Activated CD4-positive, alpha-beta T cell treated with anti-CD3 and anti-CD28 coated beads, Interleukin-2, amount 50 U/mL, for 4 hours (primary cell): ENCODE measurements around the gene DLG4.
A peak's percentile ranks its signal among the peaks of the same experiment; 100 is the strongest.
"Not testable (repeated sequence)": the region's sequence is repeated elsewhere in the genome, so short reads cannot be mapped to it uniquely, and the experiment has no call there.

Experiments
- DNase-seq, 2 experiments: peaks; one replicate each; pipeline ENCODE4 v3.0.0-alpha.2; 2020

DLG4 gene

DNA sequence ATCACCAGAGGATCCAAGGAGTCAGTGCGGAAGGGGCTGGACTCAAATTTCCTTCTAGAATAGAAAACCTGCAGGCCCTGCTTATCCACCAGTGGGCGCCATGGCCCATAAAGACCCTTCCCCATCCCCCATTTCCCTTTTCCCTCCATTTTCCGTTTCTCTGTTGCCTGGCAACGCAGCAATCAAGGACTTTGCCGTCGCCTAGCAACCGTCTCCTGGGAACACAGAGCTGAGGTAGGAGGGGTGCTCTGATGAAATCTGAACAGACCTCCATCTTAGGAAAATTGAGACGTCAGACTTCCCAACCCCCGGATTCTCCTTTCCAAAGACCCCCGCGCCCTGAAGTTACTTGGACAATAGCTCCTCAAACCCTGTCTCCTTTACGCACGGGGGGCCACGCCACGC is 5.7 kb downstream of the DLG4 start:
- no peak for DNase-seq

DNA sequence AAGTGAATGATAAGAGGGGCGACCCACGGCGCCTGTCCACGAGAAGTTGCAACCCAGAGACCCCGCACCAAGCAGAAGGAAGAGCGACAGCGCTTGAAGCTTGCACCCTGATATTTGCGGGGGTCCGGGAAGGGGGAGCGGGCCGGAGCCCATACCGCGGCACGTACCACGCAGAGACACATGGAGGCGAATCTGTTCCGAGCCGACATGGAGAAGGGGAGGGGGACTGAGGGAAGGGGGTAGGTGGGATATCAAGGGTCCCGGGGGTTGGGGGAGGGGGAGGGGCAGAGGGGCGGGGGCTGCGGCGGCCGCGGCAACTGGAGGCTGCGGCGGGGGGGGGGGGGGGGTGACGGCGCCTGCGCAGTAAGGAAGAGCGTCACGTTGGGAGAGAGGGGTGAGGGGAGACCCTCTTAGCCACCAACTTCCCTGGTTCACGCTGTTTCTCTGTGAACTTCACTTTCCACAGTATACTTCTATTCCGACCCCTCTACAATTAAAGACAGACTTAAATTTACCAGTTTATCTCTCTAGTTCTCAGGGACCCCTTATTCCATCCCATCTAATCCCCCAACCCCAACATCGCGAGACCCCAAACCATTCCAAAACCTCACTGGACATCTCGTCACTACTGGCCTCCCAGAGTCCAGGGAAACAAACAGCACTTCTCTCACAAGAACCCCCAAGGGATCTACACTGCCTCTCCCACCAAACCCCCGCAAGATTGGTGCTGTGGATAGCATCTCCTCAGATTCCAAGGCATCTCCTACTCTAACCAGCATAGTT is 8.0 kb downstream of the DLG4 start:
- no peak for DNase-seq

DNA sequence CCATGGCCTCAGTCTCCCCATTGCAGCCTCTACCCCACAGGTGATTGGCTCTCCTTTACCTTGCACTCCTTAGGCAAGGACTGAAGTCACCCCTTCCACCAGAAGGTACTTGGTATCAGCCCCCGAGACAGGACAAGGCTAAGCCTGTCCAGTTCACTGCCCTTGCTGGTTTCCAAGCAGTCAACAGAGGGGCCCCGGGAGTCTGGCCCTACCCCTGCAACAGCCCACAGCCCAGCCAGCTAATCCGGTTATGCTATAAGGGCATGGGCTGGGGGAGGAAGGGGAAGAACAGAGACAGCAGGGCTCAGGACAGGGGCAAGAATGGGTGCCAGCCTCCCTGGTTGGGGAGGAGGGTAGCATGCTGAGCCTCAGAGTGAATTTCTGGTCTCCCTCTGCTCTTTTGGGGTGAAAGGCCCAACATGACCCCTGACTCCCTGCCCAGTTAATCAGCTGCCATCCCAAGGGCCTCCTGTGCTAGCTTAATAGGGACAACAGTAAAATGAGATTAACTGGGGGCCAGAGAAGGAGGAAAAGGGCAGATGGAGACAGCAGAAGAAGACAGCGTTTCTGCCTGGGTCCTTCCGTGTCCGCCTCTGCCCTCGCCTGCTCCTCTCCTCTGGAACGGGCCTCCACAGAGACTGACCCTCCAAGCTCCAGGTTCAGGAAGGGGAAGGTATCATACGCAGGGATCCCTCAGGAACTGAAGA is 10.7 kb downstream of the DLG4 start:
- DNase-seq: no peak

DNA sequence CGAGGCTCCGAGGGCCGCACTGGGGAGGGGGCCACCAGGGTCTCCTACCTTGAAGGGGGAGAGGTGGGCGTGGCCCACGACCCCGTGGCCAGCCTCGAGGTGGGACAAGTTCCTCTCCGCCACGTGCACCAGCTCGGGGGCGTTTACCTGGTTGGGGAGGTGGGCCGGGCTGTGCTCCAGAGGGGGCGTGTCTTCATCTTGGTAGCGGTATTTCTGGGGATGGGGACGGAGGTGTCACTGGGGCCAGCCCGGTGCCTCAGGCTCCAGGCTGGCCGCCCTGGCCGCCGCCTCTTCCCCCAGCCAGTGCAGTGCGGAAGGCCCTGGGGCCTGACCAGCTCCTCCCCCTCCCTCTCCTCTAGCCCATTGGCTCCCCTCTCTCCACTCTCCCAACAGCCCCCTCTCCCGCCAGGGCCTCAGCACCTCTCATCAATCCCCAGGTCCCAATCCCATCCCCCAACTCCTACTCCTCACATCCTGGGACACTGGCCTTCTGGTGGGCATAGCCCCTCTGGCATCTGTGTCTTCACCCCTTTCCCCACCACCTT is 11.5 kb downstream of the DLG4 start:
- DNase-seq: no peak

DNA sequence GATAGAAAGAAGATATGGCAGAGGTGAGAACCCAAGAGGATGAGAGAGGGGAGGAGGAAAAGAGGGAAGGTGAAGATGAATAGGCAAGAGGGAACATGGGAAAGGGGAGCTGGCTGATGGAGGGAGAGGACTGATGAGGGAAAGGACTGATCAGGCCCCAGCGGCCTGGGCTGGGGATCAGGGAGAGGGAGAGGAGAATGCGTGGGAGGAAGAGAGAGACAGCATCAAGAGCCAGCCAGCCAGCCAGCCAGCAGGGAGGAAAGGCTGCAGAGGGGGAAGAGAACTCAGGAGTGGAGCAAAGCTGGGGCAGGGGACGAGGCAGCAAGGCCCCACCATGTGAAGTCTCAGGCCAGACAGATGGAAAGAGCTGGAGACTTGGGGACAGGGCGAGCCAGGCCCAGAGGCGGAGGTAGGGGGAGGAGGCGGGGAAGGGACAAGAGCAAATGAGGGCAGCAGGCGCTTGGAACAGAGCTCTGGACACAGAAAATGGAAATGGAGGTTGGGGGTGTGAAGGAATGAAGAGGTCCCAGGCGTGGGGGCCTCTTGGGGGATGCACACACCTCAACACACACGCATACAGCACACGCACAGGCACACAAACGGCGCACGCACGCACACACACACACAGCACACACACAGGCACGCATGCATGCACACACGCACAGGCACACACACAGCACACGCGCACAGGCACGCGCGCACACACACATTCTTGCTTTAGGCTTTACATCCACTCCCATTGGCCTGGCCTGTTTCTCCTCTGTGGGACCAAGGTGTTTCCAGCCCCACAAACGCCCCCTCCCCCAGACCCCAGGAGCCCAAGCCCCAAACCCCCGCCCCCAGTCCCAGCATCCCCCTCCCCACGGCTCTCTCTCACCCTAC is 12.3 kb downstream of the DLG4 start:
- DNase-seq: no peak

DNA sequence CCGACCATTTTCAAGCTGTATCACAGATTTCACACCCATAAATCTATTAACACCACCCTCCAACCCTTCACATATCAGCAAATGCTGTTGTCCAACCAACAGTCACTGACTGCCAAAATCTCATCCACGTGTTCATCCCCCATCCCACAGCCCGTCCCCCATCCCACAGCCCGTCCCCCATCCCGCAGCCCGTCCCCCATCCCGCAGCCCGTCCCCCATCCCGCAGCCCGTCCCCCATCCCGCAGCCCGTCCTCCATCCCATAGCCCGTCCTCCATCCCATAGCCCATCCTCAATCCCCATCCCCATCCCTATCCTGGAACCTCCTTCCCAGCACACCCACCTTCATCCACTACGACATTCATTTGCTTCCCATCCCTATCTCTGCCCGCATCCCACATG is 14.1 kb downstream of the DLG4 start:
- no peak for DNase-seq

DNA sequence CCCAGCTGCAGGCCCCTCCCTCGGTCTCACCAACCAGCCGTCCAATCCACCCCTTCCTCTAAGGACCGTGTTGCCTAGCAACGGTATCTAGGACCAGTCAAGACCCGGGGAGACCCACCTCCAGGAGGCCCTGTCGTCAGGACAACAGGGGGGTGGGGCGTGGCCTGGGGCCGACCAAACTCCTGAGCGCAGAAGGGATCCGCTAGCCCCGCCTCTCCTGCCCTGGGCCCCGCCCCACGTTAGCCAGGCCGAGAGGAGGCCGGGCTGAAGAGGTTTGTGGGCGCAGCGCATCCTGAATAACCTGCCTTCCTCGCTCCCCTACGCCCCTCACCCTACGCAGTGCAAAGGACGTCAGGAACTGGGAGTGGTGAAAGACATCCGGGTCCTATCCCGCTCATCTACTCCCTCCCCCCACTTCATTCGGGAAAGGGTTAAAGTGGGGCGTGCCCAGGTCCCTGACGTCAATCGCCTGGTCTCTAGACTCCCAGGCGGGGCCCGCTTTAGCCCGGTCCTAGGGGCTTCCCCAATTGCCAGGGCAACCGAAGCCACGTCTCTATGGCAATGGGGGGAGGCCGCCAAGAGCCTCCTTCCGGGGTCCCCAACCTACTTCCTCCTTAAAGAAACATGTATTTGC is 14.7 kb downstream of the DLG4 start:
- DNase-seq: peak; percentile 90 to 92

DNA sequence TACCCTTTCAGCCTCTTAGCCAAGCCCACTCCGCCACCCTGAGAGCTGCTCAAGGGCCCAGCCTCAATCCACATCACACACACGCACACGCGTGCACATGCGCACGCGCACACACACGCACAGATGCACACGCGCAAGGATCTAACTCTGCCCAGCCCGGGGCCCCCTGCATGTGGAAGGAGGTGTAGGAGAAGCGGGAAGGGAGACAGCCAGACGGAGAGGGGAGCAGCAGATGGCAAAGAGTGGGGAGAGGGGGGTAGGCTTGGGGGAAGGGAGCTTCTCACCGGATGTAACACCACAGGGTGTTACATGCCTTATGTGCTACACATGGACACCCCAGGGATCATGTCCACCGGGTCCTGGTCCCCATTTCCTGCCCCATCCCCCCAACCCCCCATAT is 15.3 kb downstream of the DLG4 start:
- DNase-seq: no peak

DNA sequence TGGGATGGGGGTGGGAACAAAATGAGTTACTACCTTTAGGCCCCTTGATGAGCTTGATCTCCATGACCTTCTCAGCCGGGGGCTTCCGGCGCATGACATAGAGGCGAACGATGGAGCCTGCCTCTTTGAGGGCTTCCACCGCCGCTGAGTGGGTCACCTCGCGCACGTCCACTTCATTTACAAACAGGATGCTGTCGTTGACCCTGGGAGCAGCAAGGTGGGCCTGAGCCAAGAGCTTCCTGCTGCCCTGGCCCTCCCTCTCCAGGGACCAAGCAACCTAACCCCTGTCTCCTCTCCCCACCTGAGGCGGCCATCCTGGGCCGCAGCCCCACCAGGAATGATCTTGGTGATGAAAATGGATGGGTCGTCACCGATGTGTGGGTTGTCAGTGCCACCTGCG is 16.2 kb downstream of the DLG4 start:
- DNase-seq: no peak

DNA sequence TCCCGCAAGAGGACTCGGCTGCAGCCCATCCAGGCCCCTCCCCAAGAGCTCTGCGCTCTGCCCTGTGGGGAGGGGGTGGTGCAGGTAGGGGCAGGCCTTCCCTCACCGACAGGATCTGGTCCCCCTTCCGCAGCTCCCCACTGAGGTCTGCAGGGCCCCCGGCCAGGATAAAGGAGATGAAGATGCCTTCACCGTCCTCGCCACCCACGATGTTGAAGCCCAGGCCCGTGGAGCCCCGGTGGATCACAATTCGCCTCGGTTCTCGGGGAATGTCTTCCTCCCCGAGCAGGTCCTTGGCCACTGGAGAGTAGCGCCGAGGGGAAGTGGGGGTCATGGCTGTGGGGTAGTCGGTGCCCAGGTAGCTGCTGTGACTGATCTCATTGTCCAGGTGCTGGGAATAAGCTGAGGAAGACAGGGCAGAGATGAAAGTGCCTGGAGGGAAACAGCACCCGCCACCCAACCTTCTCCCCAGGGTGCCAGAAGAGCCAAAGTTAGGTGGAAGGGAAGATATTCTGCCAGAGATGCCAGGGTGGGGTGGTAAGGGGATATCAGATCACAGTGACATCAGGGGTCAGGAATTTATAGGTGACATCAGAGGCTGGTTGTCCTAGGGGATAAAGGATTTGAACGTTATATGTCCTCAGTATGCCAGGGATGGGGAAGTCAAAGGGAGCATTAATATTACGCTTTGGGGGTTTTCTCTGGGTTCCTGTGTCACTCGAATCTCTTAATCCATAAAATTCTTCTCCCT is 22.8 kb downstream of the DLG4 start:
- no peak for DNase-seq

DNA sequence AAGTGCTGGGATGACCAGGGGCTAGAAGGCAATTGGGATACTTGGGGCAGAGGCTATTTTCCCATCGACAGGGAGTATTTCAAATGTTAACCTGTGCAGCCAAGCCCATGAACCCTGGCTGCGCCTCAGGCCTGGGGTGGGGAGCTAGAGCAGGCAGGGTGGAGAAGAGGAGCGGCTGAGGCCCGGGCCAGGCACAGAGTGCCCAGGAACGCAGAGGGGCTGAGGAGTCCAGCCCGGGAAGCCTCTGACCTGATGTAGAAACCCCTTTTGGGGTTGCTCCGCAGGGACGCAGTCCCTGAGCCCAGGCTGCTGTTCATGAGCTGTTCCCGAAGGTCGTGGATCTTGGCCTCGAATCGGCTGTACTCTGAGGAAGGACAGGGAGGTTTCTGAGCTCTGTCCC is 23.7 kb downstream of the DLG4 start:
- DNase-seq: no peak

DNA sequence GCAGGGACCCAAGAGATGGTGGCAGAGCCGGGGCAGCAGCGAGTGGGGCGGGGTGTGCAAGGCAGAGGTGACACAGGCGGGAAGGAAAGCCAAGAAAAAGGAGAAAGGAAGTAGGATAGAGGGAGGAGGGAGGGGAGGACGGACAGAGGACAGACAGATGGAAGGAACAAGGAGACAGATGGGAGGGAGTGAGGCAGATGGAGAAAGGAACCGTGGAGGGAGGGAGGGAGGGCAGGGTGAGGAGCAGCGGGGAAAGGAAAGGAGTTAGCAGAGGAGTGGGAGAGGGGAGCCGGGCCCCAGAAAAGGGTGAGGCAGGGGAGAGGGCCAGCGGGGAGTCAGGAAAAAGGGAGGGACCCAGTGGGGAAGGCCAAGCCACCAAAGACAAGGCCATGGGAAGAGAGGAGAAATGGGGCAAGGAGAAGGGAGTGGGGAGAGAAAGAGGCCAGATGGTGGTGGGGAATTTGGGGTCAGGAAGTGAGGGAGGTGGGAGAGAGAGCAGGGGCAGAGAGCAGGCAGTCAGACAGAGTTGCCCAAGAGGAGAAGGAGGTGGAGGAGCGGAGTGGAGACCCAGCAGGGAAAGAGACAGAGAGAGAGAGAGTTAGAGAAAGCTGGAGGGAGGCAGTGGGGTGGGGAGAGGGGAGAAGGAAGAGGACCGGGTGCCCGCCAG is 27.2 kb downstream of the DLG4 start:
- DNase-seq: no peak

DNA sequence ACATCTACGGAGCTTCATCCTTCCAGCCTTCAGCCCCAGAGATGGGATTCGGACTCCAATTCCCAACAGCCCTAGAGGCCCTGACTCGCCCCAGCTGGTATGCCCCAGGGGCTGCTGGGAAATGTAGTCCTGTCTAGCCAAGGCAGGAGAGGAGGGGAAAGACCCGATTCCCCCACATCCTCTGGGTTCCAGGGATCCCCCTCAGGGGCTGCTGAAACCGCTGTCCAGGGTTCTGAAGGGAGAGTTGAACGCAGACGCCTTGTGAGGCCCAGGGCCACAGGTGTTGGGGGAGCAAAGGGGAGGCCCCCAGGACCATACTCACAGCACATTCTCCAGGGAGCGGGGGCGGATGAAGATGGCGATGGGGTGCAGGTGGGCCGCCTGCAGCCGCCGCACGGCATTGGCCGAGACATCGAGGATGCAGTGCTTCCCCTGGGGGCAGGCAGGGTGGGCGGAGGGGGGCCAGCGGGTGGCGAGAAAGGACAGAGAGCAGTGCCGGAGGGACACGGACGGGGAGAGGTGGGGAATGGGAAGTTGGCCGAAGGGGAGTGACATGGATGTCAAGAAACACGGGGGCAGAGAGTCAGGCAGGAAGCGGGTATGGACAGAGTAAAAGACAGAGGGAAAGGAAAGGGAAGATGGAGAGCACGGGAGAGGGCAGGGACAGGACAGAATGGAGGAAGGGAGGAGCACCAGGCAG is 27.9 kb downstream of the DLG4 start:
- peak in 1 of 2 experiments; percentile 18 for DNase-seq

DNA sequence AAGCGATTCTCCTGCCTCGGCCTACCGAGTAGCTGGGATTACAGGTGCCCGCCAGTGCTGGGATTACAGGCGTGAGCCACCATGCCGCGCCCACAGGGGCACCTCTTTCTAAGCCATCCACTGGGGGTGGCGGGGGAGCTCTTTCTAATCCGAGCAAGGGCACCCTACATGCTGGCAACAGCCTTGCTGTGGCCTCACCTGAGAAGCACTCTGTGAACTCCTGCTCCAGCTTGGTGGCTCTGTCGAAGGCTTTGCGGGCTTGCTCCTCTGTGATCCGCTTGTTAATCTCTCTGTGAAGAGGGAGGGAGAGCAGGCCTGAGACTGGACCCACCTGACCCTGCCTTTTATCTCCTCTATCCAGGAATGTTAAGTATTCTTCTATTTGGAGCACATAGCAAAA is 28.6 kb downstream of the DLG4 start:
- DNase-seq: no peak

DNA sequence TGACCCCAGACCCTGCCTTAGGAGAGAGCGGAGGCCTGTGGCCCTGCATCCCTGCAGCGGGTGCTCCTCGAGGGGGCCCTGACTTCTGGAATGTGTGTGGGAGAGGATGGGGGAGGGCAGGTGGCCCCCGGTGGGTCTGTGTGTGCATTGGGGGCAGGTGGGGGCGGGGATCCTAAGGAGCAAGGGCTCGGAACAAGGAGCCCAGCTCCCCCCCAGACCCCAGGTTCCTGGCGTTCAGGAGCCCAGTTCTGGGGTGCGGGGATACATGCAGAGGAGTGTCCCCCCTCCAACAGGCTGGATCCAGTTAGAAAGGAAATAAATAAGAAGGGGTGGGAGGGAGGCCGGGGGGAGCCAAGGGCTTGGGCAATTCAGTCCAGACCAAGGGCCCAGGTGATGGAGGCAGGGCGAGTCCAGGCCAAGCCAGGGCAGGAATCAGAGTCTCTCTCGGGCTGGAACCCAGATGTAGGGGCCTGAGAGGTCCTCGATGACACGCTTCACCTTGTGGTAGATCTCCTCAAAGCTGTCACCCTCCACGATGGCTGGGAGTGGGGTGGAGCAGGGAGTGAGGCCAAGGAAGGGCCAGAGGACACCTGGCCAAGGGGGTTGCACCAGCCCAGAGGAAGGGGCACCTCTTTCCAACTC is 29.2 kb downstream of the DLG4 start:
- DNase-seq: no peak

DNA sequence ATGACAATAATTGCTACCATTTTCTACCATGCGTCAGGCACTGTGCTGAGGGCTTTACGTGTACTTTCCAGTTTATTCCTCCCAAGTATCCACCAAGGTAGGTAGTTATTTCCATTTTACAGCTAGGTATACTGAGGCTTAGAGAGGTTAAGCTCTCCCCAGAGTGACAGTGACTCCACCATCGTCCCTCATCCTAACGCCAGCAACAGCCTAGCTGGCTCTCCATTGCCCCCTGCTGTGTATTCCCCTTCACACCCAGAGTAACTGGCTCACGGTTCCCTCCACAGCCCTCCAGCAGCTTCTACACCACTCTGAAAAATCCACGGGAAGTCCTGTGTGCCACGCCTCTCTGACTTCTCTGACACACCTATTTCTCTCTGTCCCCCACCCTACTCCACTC is 33.4 kb downstream of the DLG4 start:
- DNase-seq: no peak

DNA sequence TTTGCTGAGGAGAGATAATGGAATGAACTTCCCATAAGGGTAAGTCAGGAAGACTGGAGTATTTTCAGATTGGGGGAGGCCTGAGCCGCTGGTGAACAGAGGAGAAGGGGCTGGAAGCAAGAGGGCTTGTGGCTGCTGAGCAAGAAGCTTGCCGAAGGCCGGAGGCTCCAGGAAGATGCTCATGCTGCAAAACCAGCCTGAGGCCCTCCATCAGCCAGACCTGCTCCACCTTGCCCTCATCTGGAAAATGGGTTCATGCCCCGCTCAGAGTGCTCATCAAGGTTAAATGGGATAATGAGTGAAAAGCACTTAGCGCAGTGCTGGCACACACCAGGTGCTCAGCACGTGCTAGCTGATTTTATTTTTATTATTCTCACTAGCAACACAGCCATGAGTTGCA is 35.0 kb downstream of the DLG4 start:
- no peak for DNase-seq

DNA sequence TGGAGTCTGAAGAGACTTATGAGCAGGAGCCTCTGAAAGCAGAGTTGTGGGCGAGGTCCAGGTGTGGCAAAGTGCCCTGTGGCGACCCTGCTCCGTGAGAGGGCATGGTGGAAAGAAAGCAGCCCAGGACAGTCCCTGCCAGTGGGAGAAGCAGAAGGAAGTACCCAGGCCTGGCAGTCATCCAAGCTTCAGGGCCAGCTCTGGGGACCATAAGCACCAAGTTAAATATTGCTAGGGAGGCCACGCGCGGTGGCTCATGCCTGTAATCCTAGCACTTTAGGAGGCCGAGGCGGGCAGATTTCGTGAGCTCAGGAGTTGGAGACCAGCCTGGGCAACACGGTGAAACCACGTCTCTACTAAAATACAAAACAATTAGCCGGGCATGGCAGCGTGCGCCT is 35.5 kb downstream of the DLG4 start:
- no peak for DNase-seq

DNA sequence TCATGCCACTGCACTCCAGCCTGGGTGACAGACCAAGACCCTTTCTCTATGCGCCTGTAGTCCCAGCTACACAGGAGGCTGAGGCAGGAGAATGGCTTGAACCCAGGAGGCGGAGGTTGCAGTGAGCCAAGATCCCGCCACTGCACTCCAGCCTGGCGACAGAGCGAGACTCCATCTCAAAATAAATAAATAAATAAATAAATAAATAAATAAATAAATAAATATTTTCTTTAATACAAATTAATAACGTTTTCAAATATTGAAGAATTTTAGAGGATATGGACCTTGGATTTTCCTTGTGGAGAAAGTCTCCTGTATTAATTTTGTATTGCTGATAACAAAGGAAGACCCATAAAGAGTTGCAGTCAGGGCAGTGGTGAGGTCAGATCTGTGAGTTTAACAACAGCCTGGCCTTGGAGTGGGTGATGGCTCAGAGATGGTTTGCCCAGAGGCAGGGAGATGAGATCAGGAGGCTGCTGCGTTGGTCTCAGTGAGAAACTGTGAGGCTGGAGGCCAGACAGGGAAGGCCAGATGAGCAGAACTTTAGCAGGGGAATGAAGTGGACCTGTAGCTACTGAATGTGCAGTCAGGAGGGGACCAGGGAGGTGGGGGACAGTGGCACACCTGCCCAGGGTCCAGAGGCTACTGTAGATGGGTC is 36.1 kb downstream of the DLG4 start:
- no peak for DNase-seq

DNA sequence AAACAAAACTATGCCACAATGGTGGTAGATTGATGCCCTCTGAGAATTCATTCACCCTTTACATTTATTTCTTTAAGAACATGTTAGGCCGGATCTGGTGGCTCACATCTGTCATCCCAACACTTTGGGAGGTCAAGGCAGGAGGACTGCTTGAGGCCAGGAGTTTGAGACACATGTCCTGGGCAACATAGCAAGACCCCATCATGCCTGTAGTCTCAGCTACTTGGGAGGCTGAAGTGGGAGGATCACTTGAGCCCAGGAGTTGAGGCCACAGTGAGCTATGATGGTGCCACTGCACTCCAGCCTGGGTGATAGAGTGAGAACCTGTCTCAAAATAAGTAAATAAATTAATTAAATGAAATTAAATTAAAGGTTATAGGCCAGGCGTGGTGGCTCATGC is 37.5 kb downstream of the DLG4 start:
- DNase-seq: not testable (repeated sequence)
